Fibroblast of pulmonary artery (primary cell): ENCODE data around the gene LAMA4.

Source experiments
- DNase-seq: peaks from one replicate; pipeline ENCODE4 v3.0.0-alpha.2; 2010; ENCODE audit warnings: low read depth
- H3K4me3 ChIP-seq: replicated peaks from 2 replicates; pipeline ENCODE4 v1.5.1; 2011; ENCODE audit warnings: low read depth, mild to moderate bottlenecking, control low read depth, low read length, moderate library complexity
- CTCF ChIP-seq: IDR thresholded peaks from 2 replicates; pipeline ENCODE4 v1.5.1; 2011; ENCODE audit warnings: mild to moderate bottlenecking, control low read depth, low read length, inconsistent platforms; ENCODE audit errors: missing control alignments

Gene LAMA4

DNA sequence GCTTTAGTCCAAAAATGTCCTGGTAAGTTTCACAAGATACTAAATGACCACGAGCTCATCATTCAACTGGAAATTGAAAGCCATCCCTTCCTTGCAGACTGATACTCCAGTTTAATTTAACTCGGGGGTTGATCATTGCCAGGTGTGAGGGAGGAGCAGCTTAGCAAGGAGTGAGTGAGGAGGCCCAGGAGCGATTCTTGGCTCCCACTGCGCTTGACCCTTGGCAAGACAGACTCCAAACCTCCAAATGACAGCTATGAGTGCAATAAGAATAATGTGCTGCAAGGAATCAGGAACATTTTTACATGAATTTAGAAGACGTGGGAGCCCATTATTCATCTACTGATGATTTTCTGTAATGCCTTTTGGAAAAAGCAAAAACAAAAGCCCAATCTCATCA is 64.9 kb downstream of the LAMA4 start:
- TF ChIP-seq CTCF: no peak
- H3K4me3 ChIP-seq: no peak overlapping the region
- DNase-seq: no peak

GRCh38 chr6:112188906-112189305 is 65.5 kb downstream of the LAMA4 start:
- no peak for TF ChIP-seq CTCF
- H3K4me3 ChIP-seq: no peak overlapping the region
- DNase-seq: no peak

DNA sequence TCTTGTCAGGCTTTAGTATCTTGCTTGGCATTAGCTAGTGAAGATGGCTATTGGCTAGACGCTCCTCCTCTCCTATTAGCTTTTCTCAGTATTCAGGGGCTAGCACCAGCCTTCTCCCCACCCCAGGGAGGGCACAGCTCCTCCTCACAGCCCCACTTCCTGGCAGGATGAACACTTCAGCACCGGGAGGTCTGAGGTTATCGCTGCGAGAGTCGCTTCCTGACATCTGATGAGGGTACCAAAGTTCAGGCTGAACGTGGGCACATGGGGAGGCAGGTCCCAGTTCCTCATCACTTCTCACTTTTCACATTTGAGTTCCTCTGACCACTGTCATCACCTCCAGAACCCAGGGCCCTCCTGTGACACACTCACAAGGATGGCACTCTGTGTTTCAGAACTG is 66.6 kb downstream of the LAMA4 start:
- no peak for TF ChIP-seq CTCF
- no peak for DNase-seq
- H3K4me3 ChIP-seq: no peak overlapping the region

DNA sequence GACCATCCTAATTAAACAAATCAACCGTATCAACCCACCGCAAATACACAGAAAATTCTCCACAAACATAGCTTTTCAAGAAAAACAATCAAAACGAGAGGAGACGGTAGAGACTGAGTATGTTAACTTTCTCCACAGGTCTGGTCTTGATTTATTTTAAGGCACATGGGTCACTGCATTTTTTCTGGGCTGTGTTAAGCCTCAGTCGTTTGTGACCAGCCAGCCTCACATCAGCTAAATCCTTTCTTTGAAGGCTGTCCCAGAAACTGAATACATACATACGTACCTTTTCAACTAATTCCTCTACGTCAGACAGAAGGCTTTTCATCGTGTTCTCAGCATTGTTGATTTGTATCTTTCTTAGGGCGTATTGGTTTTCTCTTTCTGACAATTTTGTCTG is 69.4 kb downstream of the LAMA4 start:
- H3K4me3 ChIP-seq: no peak overlapping the region
- DNase-seq: no peak
- TF ChIP-seq CTCF: no peak

- peak; percentile 39 for DNase-seq
- H3K4me3 ChIP-seq: no peak overlapping the region
- TF ChIP-seq CTCF: no peak
Observed at GRCh38 chr6:112183271-112183671, 71.1 kb downstream of the LAMA4 start.

DNA sequence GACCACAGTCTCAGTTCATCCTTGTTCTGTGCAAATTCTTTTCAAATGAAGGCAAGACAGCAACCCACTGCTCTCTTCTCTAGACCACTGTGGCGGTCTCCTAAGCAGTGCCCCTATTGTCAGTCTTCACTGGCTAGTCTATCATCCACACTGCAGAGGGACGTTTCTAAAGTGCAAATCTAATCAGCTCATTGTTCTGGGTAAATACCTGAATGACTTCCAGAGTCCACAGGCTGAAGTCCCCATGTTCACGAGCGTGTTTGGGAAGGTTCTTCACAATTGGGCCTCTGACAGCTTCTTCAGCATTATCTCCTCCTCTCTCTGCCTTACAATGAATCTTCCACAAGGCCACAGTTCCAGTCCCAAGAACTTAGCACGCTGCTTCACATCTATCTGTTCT is 73.2 kb downstream of the LAMA4 start:
- TF ChIP-seq CTCF: no peak
- no peak for DNase-seq
- no peak overlapping the region for H3K4me3 ChIP-seq

DNA sequence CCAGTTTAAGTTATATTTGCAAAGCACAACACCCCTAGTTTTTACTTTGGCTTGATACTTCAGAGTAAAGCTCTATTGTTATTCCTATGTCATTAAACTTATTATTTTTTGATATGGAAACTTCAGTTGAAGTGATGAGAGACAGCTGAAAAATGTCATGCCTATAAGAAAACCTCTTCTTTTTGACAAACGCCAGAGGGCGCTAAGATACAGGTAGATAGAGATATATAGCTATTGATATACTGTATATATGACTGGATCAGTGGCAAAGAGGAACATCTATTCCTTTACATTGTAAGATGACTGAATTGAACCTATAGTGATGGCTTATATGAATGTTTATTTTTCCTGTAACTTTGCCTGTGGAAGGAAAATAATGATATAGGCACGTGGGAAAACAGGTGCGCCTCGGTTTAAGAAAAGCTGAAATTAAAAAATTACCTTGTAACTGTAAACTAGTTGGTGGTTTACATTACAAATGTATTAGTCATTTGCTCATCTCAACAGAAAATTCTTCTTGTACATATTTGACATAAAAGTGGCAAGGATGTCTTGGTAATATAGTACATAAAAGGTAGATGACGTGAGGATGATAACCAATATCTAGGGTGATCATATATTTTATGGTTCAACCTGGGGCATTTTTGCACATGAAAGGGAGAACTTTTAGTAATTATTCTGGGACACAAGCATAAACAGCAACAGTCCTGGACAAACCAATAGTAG is 74.1 kb downstream of the LAMA4 start:
- TF ChIP-seq CTCF: peak; percentile 60
- no peak overlapping the region for H3K4me3 ChIP-seq
- DNase-seq: peak; percentile 92
